ENCODE measurements around the gene WSB1.

- no peak for TF ChIP-seq CTCF (IDR thresholded peaks at IDR 0.05)
- TF ChIP-seq POLR2A (IDR thresholded peaks at IDR 0.05) = no peak
These were observed 55.7 kb downstream of the WSB1 start for GRCh38 chr17:27349540-27350021.
